Suprapubic skin (tissue), 4 donors: Measurements from ENCODE around the gene AARS1. TPM values are rescaled to one million over a fixed set of nuclear protein-coding genes. Genes with fewer than 3 reads are reported as not detected.

ENCODE experiments used
- DNase-seq, 2 donors: peaks; one replicate each; pipeline ENCODE4 v3.0.0-alpha.2; 2019; ENCODE audit warnings: low spot score in 2 of 2
- H3K27ac ChIP-seq: fragments of 200-600 bp; sonication (generic); one replicate; pipeline ENCODE4 v1.5.1; 2019
- H3K27me3 ChIP-seq: fragments of 200-600 bp; sonication (generic); one replicate; pipeline ENCODE4 v1.5.1; 2019
- H3K36me3 ChIP-seq: fragments of 200-600 bp; sonication (generic); one replicate; pipeline ENCODE4 v1.5.1; 2019
- H3K4me1 ChIP-seq: fragments of 200-600 bp; sonication (generic); one replicate; pipeline ENCODE4 v1.5.1; 2019
- H3K4me3 ChIP-seq: fragments of 200-600 bp; sonication (generic); one replicate; pipeline ENCODE4 v1.5.1; 2019; ENCODE audit warnings: mild to moderate bottlenecking
- H3K9me3 ChIP-seq: fragments of 200-600 bp; sonication (generic); one replicate; pipeline ENCODE4 v1.5.1; 2019
- CTCF ChIP-seq, 2 donors: fragments of 200-600 bp in 1 of 2; fragments of 450-650 bp in 1 of 2; sonication (generic) in 1 of 2; IDR thresholded peaks; one replicate each; pipeline ENCODE4 v1.5.1; 2016 to 2019; ENCODE audit warnings: antibody characterized with exemption in 2 of 2, mild to moderate bottlenecking in 1 of 2, moderate library complexity in 1 of 2
- EP300 ChIP-seq: sonication (generic); formaldehyde crosslinking; IDR thresholded peaks from one replicate; pipeline ENCODE4 v1.6.1; 2017; ENCODE audit warnings: antibody characterized with exemption
- POLR2A ChIP-seq, 2 donors: fragments of 450-650 bp; IDR thresholded peaks; one replicate each; pipeline ENCODE4 v1.6.1; 2017; ENCODE audit warnings: antibody characterized with exemption in 2 of 2, mild to moderate bottlenecking in 2 of 2, moderate library complexity in 2 of 2
- POLR2AphosphoS5 ChIP-seq, 3 donors: sonication (generic); formaldehyde crosslinking; IDR thresholded peaks; one replicate each; pipeline ENCODE4 v1.6.1; 2017; ENCODE audit warnings: antibody characterized with exemption in 3 of 3
- WGBS: methylation state at CpG from one replicate; pipeline ENCODE4 v1.1.5; 2018; 5-methylcytosine and 5-hydroxymethylcytosine counted together
- total RNA-seq, 4 donors: library from RNA; depleted of rRNA; stranded (reverse); fragments of >200 nt; gene quantifications; one replicate each; pipeline ENCODE4 v1.1.0, GENCODE V29; 2016

Gene AARS1
- total RNA-seq, 4 donors from 2014 or later, result 35.4 to 56.2 (median 38.6) TPM

- no peak overlapping the region for H3K27ac ChIP-seq
- no peaks in the 10 kb centered on the region for H3K27me3 ChIP-seq
- DNase-seq, result no peak
- no peaks in the 10 kb centered on the region for H3K4me1 ChIP-seq
- H3K36me3 ChIP-seq, result peaks cover 96% of the 10 kb centered on the region
- 66% methylated on average over 4 of the region's 4 CpGs for WGBS
- TF ChIP-seq POLR2A (IDR thresholded peaks at IDR 0.05) (no peak), CTCF (IDR thresholded peaks at IDR 0.05) (no peak), POLR2AphosphoS5 (IDR thresholded peaks at IDR 0.05) (no peak), EP300 (no peak)
- no peak overlapping the region for H3K4me3 ChIP-seq
- H3K9me3 ChIP-seq, result no peaks in the 10 kb centered on the region
Observed at GRCh38 chr16:70257391-70257790, 31.9 kb downstream of the AARS1 start.

GRCh38 chr16:70255574-70255973, 33.7 kb downstream of the AARS1 start:
- TF ChIP-seq CTCF (IDR thresholded peaks at IDR 0.05) (no peak), POLR2AphosphoS5 (IDR thresholded peaks at IDR 0.05) (no peak), POLR2A (IDR thresholded peaks at IDR 0.05) (no peak), EP300 (no peak)
- no peaks in the 10 kb centered on the region for H3K27me3 ChIP-seq
- H3K4me1 ChIP-seq, result peaks cover 8% of the 10 kb centered on the region
- peaks cover 84% of the 10 kb centered on the region for H3K36me3 ChIP-seq
- no peak overlapping the region for H3K4me3 ChIP-seq
- DNase-seq, result no peak
- no peaks in the 10 kb centered on the region for H3K9me3 ChIP-seq
- no peak overlapping the region for H3K27ac ChIP-seq
- WGBS, result 94% methylated on average over 7 of the region's 9 CpGs

GRCh38 chr16:70254965-70255286, 34.4 kb downstream of the AARS1 start:
- no peak overlapping the region for H3K27ac ChIP-seq
- 97% methylated on average over 11 of the region's 12 CpGs for WGBS
- peaks cover 14% of the 10 kb centered on the region for H3K4me1 ChIP-seq
- no peaks in the 10 kb centered on the region for H3K27me3 ChIP-seq
- TF ChIP-seq EP300, result no peak
- TF ChIP-seq CTCF (IDR thresholded peaks at IDR 0.05), result no peak
- no peak for TF ChIP-seq POLR2A (IDR thresholded peaks at IDR 0.05)
- no peak for TF ChIP-seq POLR2AphosphoS5 (IDR thresholded peaks at IDR 0.05)
- H3K4me3 ChIP-seq, result no peak overlapping the region
- peaks cover 78% of the 10 kb centered on the region for H3K36me3 ChIP-seq
- H3K9me3 ChIP-seq, result no peaks in the 10 kb centered on the region
- DNase-seq, result no peak

- no peaks in the 10 kb centered on the region for H3K9me3 ChIP-seq
- no peak for TF ChIP-seq CTCF (IDR thresholded peaks at IDR 0.05)
- no peak for TF ChIP-seq POLR2AphosphoS5 (IDR thresholded peaks at IDR 0.05)
- TF ChIP-seq POLR2A (IDR thresholded peaks at IDR 0.05), result no peak
- no peak for TF ChIP-seq EP300
- no peak overlapping the region for H3K27ac ChIP-seq
- DNase-seq, result no peak
- H3K27me3 ChIP-seq, result no peaks in the 10 kb centered on the region
- no peak overlapping the region for H3K4me3 ChIP-seq
- H3K4me1 ChIP-seq, result peaks cover 20% of the 10 kb centered on the region
- 91% methylated on average over 4 of the region's 9 CpGs for WGBS
- peaks cover 72% of the 10 kb centered on the region for H3K36me3 ChIP-seq
Observed at GRCh38 chr16:70254180-70254964, 34.9 kb downstream of the AARS1 start.

GRCh38 chr16:70253291-70254106, 35.8 kb downstream of the AARS1 start:
- Histone ChIP-seq H3K27ac (no peak overlapping the region), H3K9me3 (no peaks in the 10 kb centered on the region)
- DNase-seq, result no peak

More at GRCh38 chr16:70253291-70254106, 35.8 kb downstream of the AARS1 start:
- Histone ChIP-seq H3K36me3 (peaks cover 64% of the 10 kb centered on the region), H3K4me3 (no peak overlapping the region), H3K4me1 (peaks cover 26% of the 10 kb centered on the region), H3K27me3 (no peaks in the 10 kb centered on the region)
- 82% methylated on average over 8 of the region's 16 CpGs for WGBS
- TF ChIP-seq CTCF (IDR thresholded peaks at IDR 0.05) (peak; percentile 17 to 56), POLR2A (IDR thresholded peaks at IDR 0.05) (no peak)
